AG09319 (cell line): ENCODE results near the gene C8A.

ENCODE experiments used
- DNase-seq: peaks from one replicate; pipeline ENCODE4 v3.0.0-alpha.2; 2010; ENCODE audit warnings: low read depth; ENCODE audit errors: extremely low read depth
- CTCF ChIP-seq: IDR thresholded peaks from 2 replicates; pipeline ENCODE4 v1.5.1; 2011; ENCODE audit warnings: low read depth, mild to moderate bottlenecking, inconsistent platforms, low read length, moderate library complexity

Gene C8A

GRCh38 chr1:56939209-56939608, 84.6 kb downstream of the C8A start:
- no peak for TF ChIP-seq CTCF

GRCh38 chr1:56940039-56940438, 85.4 kb downstream of the C8A start:
- TF ChIP-seq CTCF: no peak
- DNase-seq: no peak

More at GRCh38 chr1:56939209-56939608, 84.6 kb downstream of the C8A start:
- no peak for DNase-seq

- no peak for TF ChIP-seq CTCF
- DNase-seq: peak; percentile 14
Observed at GRCh38 chr1:56948403-56949023, 93.9 kb downstream of the C8A start.

GRCh38 chr1:56952501-56952900, 97.9 kb downstream of the C8A start:
- DNase-seq: no peak
- TF ChIP-seq CTCF: no peak

- no peak for TF ChIP-seq CTCF
- DNase-seq: no peak
Observed at GRCh38 chr1:56953386-56953785, 98.8 kb downstream of the C8A start.

- TF ChIP-seq CTCF: no peak
- DNase-seq: no peak
Observed at GRCh38 chr1:56954664-56955063, 100.1 kb downstream of the C8A start.

GRCh38 chr1:56957931-56958330, 103.3 kb downstream of the C8A start:
- no peak for DNase-seq
- no peak for TF ChIP-seq CTCF
